HG03354 (cell line): ENCODE data around the gene SLC22A1.
"Not testable (repeated sequence)": the region's sequence is repeated elsewhere in the genome, so short reads cannot be mapped to it uniquely, and the experiment has no call there.

Source experiments
- ATAC-seq: cut with Tn5 transposase; IDR thresholded peaks from one replicate; pipeline ENCODE4 v1.9.1; 2021; ENCODE audit warnings: mild to moderate bottlenecking; ENCODE audit not compliant: unreplicated experiment, poor library complexity, severe bottlenecking

The SLC22A1 gene

GRCh38 chr6:160118620-160119229 is 2.9 kb upstream of the SLC22A1 start:
- ATAC-seq = no peak

GRCh38 chr6:160120087-160120486 is 1.5 kb upstream of the SLC22A1 start:
- ATAC-seq = no peak

- ATAC-seq = no peak
Observed at GRCh38 chr6:160121981-160122380, 366 bp downstream of the SLC22A1 start.

GRCh38 chr6:160122744-160123143 is 1.1 kb downstream of the SLC22A1 start:
- ATAC-seq = no peak

- no peak for ATAC-seq
Observed at GRCh38 chr6:160124007-160124406, 2.4 kb downstream of the SLC22A1 start.

- ATAC-seq = no peak
Observed at GRCh38 chr6:160124605-160125004, 3.0 kb downstream of the SLC22A1 start.

- ATAC-seq = not testable (repeated sequence)
Observed at GRCh38 chr6:160125105-160125504, 3.5 kb downstream of the SLC22A1 start.

GRCh38 chr6:160127270-160128124 is 5.9 kb downstream of the SLC22A1 start:
- ATAC-seq = no peak

- no peak for ATAC-seq
Observed at GRCh38 chr6:160128125-160128683, 6.6 kb downstream of the SLC22A1 start.

GRCh38 chr6:160128879-160129516 is 7.4 kb downstream of the SLC22A1 start:
- no peak for ATAC-seq

- no peak for ATAC-seq
Observed at GRCh38 chr6:160129881-160130615, 8.4 kb downstream of the SLC22A1 start.

- ATAC-seq = no peak
Observed at GRCh38 chr6:160130729-160131484, 9.3 kb downstream of the SLC22A1 start.

- ATAC-seq = no peak
Observed at GRCh38 chr6:160131636-160132296, 10.2 kb downstream of the SLC22A1 start.

GRCh38 chr6:160132297-160132637 is 10.7 kb downstream of the SLC22A1 start:
- ATAC-seq = no peak

GRCh38 chr6:160132776-160133338 is 11.2 kb downstream of the SLC22A1 start:
- ATAC-seq = no peak

GRCh38 chr6:160133441-160134336 is 12.1 kb downstream of the SLC22A1 start:
- no peak for ATAC-seq

- ATAC-seq = not testable (repeated sequence)
Observed at GRCh38 chr6:160134337-160134751, 12.7 kb downstream of the SLC22A1 start.
